Activated T-cell treated with anti-CD3 and anti-CD28 coated beads, Interleukin-2, amount 50 U/mL, for 1 hour (primary cell): ENCODE results near the gene STK40.

Experiments
- DNase-seq: peaks from one replicate; pipeline ENCODE4 v3.0.0-alpha.2; 2020

The STK40 gene

GRCh38 chr1:36306210-36306901 is 79.4 kb downstream of the STK40 start, which contains the start of gene SH3D21:
TSS of gene SH3D21 (plus strand) at chr1:36306368. CDS start at chr1:36306421, 53 bp downstream.
- peak; percentile 64 for DNase-seq

- DNase-seq, result no peak
Observed at GRCh38 chr1:36305915-36306209, 79.9 kb downstream of the STK40 start.

- no peak for DNase-seq
Observed at GRCh38 chr1:36304970-36305914, 80.5 kb downstream of the STK40 start.

GRCh38 chr1:36304521-36304920 is 81.2 kb downstream of the STK40 start:
- no peak for DNase-seq

GRCh38 chr1:36303650-36304360 is 81.9 kb downstream of the STK40 start:
- no peak for DNase-seq

GRCh38 chr1:36303244-36303643 is 82.5 kb downstream of the STK40 start:
- no peak for DNase-seq

- no peak for DNase-seq
Observed at GRCh38 chr1:36301220-36301619, 84.5 kb downstream of the STK40 start.

- no peak for DNase-seq
Observed at GRCh38 chr1:36300526-36300925, 85.2 kb downstream of the STK40 start.

GRCh38 chr1:36298640-36299039 is 87.1 kb downstream of the STK40 start:
- no peak for DNase-seq

GRCh38 chr1:36297062-36297461 is 88.7 kb downstream of the STK40 start:
- DNase-seq, result no peak

- no peak for DNase-seq
Observed at GRCh38 chr1:36295390-36295789, 90.3 kb downstream of the STK40 start.
